ENCODE results near the gene FH. TPM values are rescaled to one million over a fixed set of nuclear protein-coding genes. Genes with fewer than 3 reads are reported as not detected.

Gene FH
- total and polyA plus RNA-seq, 10 of the 15 experiments (the other 5 are each of a cell fraction or from before 2014, with no cell fraction given), result 44.7 to 124 (median 76.2) TPM

- ChIA-PET RAD21 (ENCODE audit: unreplicated experiment) (interaction anchor here (1.0 kb wide), 1 partner anchor 11 kb away, joined by 3 read pairs; no protein-coding TSS in a partner anchor), SMC1A (ENCODE audit: uncharacterized antibody, unreplicated experiment) (interaction anchor here (2.2 kb wide), 1 partner anchor 8 kb away, joined by 6 read pairs; no protein-coding TSS in a partner anchor), CTCF (interaction anchor here (0.8 to 2.4 kb wide), 4 partner anchors 9 to 612 kb away, joined by 3 to 11 read pairs (median 5); no protein-coding TSS in a partner anchor), POLR2A (no interaction called here)
- ATAC-seq (0 out of 3 replicates have a peak, but pooled peaks have one; percentile 41), DNase-seq (ENCODE audit: low read depth, low spot score) (no peak), FAIRE-seq (no peak)
- H3K9ac ChIP-seq (ENCODE audit: control insufficient read depth, insufficient read depth, low read length), result no peak overlapping the region
- no peak overlapping the region for H3K27ac ChIP-seq (ENCODE audit: control insufficient read depth, insufficient read depth)
- H3K36me3 ChIP-seq (ENCODE audit: control insufficient read depth in 2 of 2, insufficient read depth in 2 of 2, low read length in 1 of 2), result peaks cover 8 to 19% of the 10 kb centered on the region in 2 experiments
- in situ Hi-C loops (cut with MboI), result no loop called here
- H3K4me3 ChIP-seq, result no peak overlapping the region
- no TSS peak for BruUV-seq (replicated peaks)
- H3K9me3 ChIP-seq (replicated peaks; ENCODE audit: control insufficient read depth, insufficient read depth, low read length), result no peaks in the 10 kb centered on the region
- no peak overlapping the region for H2AFZ ChIP-seq (ENCODE audit: control insufficient read depth, low read depth, low read length)
- intact Hi-C loops (cut with micrococcal nuclease; ENCODE audit: unreplicated experiment), result loop anchor here (5.0 kb wide), 1 partner anchor 613 kb away; no protein-coding TSS in a partner anchor
- no peaks in the 10 kb centered on the region for H4K20me1 ChIP-seq (ENCODE audit: control insufficient read depth, insufficient read depth)
- WGBS (ENCODE audit: insufficient coverage, insufficient replicate concordance, low lambda C conversion rate, missing lambda C conversion rate), result 78% methylated on average over 2 of the region's 2 CpGs
- no peaks in the 10 kb centered on the region for H3K27me3 ChIP-seq (replicated peaks in 1 of 2; ENCODE audit: control insufficient read depth in 2 of 2, insufficient read depth in 2 of 2, low read length in 1 of 2)
- no peaks in the 10 kb centered on the region for H3K79me2 ChIP-seq (ENCODE audit: control insufficient read depth, insufficient read depth, low read length)
- no peaks in the 10 kb centered on the region for H3K4me1 ChIP-seq (ENCODE audit: control insufficient read depth, insufficient read depth, low read length)
- H3K4me2 ChIP-seq (ENCODE audit: control insufficient read depth, insufficient read depth), result no peak overlapping the region
- TF ChIP-seq CREB1 (IDR thresholded peaks at IDR 0.05; ENCODE audit: low read depth), result no peak
- no peak for TF ChIP-seq PRDM15 (CRISPR knock-in tag; IDR thresholded peaks at IDR 0.05)
- TF ChIP-seq EED (IDR thresholded peaks at IDR 0.05; ENCODE audit: low read depth), result no peak
- no peak for TF ChIP-seq LARP7 (IDR thresholded peaks at IDR 0.05)
- no peak for TF ChIP-seq TCF3 (IDR thresholded peaks at IDR 0.05; ENCODE audit: borderline replicate concordance, insufficient read depth, low read depth, low read length)
- no peak for TF ChIP-seq HDAC6 (IDR thresholded peaks at IDR 0.05; ENCODE audit: unreplicated experiment)
- TF ChIP-seq FOXM1 (IDR thresholded peaks at IDR 0.05; ENCODE audit: low read depth, low read length), result no peak
- peak; percentile 54 for TF ChIP-seq RAD21 (IDR thresholded peaks at IDR 0.05; ENCODE audit: insufficient read depth, low read depth, low read length)
- no peak for TF ChIP-seq ZNF217 (IDR thresholded peaks at IDR 0.05)
- no peak for TF ChIP-seq HCFC1 (IDR thresholded peaks at IDR 0.05; ENCODE audit: low read length)
- peak in 2 of 3 experiments; percentile 27 to 55; a peak in 3 of 6 replicates for TF ChIP-seq CTCF (IDR thresholded peaks at IDR 0.05 in 2 of 3, conservative IDR thresholded peaks at IDR 0.05 in 1 of 3; ENCODE audit: control insufficient read depth in 2 of 3, extremely low read depth in 1 of 3, insufficient read depth in 1 of 3, low read depth in 3 of 3, low read length in 3 of 3)
- TF ChIP-seq ZNF622 (IDR thresholded peaks at IDR 0.05), result no peak
- TF ChIP-seq POLR2A (IDR thresholded peaks at IDR 0.05; ENCODE audit: low read depth, low read length), result no peak
- no peak for TF ChIP-seq SIX5 (IDR thresholded peaks at IDR 0.05; ENCODE audit: low read depth, low read length, severe bottlenecking)
- no peak for TF ChIP-seq ASH2L (IDR thresholded peaks at IDR 0.05; ENCODE audit: borderline replicate concordance, low read depth)
- no peak for TF ChIP-seq CREM (IDR thresholded peaks at IDR 0.05; ENCODE audit: low read depth)
- TF ChIP-seq SPI1 (IDR thresholded peaks at IDR 0.05; ENCODE audit: borderline replicate concordance, insufficient read depth, low read depth, low read length), result no peak
- no peak for TF ChIP-seq STAT3 (IDR thresholded peaks at IDR 0.05; ENCODE audit: low read depth, low read length)
Observed at GRCh38 chr1:241499910-241500309, 19.6 kb downstream of the FH start.
